HCT116 (cell line): Measurements from ENCODE around the gene TMEM178B.

Experiments
- CBX3 ChIP-seq: IDR thresholded peaks from 2 replicates; pipeline ENCODE4 v1.6.1; 2012; ENCODE audit warnings: low read depth
- CEBPB ChIP-seq: IDR thresholded peaks from 2 replicates; pipeline ENCODE4 v1.6.1; 2012; ENCODE audit warnings: low read depth
- EZH2 ChIP-seq: fragments of 200-600 bp; sonication (generic); IDR thresholded peaks from 2 replicates; pipeline ENCODE4 v1.6.1; 2017; ENCODE audit warnings: antibody characterized with exemption, mixed run types
- POLR2A ChIP-seq: IDR thresholded peaks from 2 replicates; pipeline ENCODE4 v1.7.0; 2011; ENCODE audit warnings: borderline replicate concordance; ENCODE audit not compliant: insufficient read depth, insufficient read length; ENCODE audit errors: extremely low read depth
- RAD21 ChIP-seq: IDR thresholded peaks from 2 replicates; pipeline ENCODE4 v1.6.1; 2012; ENCODE audit warnings: low read depth, mild to moderate bottlenecking
- SIN3A ChIP-seq: IDR thresholded peaks from 2 replicates; pipeline ENCODE4 v1.6.1; 2012; ENCODE audit warnings: low read depth
- SP1 ChIP-seq: IDR thresholded peaks from 2 replicates; pipeline ENCODE4 v1.6.1; 2012; ENCODE audit warnings: low read depth
- TCF7L2 ChIP-seq: IDR thresholded peaks from 2 replicates; pipeline ENCODE4 v1.7.0; 2011; ENCODE audit warnings: borderline replicate concordance, inconsistent platforms; ENCODE audit not compliant: insufficient read depth, insufficient read length; ENCODE audit errors: extremely low read depth
- ZBTB33 ChIP-seq: IDR thresholded peaks from 2 replicates; pipeline ENCODE4 v1.6.1; 2011; ENCODE audit warnings: mild to moderate bottlenecking, low read length, moderate library complexity; ENCODE audit not compliant: insufficient replicate concordance; ENCODE audit errors: extremely low read depth
- TF ChIP-seq, protein P1 (sequence below), 3 experiments: fragments of 200-600 bp in 1 of 3; sonication (generic) in 1 of 3; IDR thresholded peaks in 2 of 3; conservative IDR thresholded peaks in 1 of 3; 2 replicates each; pipeline ENCODE4 v1.5.1; 2012 to 2017; ENCODE audit warnings: low read depth in 2 of 3, low read length in 2 of 3, antibody characterized with exemption in 1 of 3, borderline replicate concordance in 1 of 3, control low read depth in 1 of 3, mild to moderate bottlenecking in 1 of 3, mixed read lengths in 1 of 3, mixed run types in 1 of 3, moderate library complexity in 1 of 3; ENCODE audit not compliant: insufficient read depth in 1 of 3
- TF ChIP-seq, protein P2 (sequence below): IDR thresholded peaks from 2 replicates; pipeline ENCODE4 v1.6.1; 2012

DNA sequence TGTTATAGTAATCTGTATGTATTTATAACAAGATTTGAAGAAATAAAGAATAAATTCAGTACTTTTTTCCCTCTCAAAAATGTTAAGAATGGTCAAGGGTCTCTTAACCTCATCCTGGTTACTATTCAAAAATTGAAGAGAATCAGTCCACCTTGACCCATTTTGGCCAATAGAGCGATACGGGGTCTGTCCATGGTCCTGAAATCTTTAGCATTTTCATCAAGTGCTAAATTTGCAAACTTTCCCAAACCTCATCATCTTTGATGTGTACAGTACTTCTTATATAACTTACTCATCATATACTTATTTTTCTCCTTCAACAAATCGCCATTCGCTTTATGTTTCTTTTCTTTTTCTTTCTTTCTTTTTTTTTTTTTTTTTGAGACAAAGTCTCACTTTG is 23.6 kb downstream of the TMEM178B start:
- no peak for TF ChIP-seq CBX3
- no peak for TF ChIP-seq SP1
- no peak for TF ChIP-seq POLR2A
- no peak for TF ChIP-seq RAD21
- TF ChIP-seq, protein P1, sequence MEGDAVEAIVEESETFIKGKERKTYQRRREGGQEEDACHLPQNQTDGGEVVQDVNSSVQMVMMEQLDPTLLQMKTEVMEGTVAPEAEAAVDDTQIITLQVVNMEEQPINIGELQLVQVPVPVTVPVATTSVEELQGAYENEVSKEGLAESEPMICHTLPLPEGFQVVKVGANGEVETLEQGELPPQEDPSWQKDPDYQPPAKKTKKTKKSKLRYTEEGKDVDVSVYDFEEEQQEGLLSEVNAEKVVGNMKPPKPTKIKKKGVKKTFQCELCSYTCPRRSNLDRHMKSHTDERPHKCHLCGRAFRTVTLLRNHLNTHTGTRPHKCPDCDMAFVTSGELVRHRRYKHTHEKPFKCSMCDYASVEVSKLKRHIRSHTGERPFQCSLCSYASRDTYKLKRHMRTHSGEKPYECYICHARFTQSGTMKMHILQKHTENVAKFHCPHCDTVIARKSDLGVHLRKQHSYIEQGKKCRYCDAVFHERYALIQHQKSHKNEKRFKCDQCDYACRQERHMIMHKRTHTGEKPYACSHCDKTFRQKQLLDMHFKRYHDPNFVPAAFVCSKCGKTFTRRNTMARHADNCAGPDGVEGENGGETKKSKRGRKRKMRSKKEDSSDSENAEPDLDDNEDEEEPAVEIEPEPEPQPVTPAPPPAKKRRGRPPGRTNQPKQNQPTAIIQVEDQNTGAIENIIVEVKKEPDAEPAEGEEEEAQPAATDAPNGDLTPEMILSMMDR (IDR thresholded peaks at IDR 0.05 in 2 of 3, conservative IDR thresholded peaks at IDR 0.05 in 1 of 3; ENCODE audit: borderline replicate concordance in 1 of 3, insufficient read depth in 1 of 3, low read depth in 2 of 3, low read length in 2 of 3), result no peak
- TF ChIP-seq ZBTB33, result no peak
- TF ChIP-seq EZH2, result no peak
- no peak for TF ChIP-seq TCF7L2
- no peak for TF ChIP-seq CEBPB
- no peak for TF ChIP-seq SIN3A
- TF ChIP-seq, protein P2, sequence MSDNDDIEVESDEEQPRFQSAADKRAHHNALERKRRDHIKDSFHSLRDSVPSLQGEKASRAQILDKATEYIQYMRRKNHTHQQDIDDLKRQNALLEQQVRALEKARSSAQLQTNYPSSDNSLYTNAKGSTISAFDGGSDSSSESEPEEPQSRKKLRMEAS, result no peak
